Upper lobe of left lung (tissue), 4 donors: ENCODE measurements around the gene ZSCAN10.

ENCODE experiments used
- CTCF ChIP-seq, 6 experiments: fragments of 450-650 bp in 4 of 6; fragments of 200-600 bp in 2 of 6; sonication (generic) in 2 of 6; IDR thresholded peaks; one replicate each; pipeline ENCODE4 v1.5.1; 2016 to 2019; ENCODE audit warnings: antibody characterized with exemption in 6 of 6
- POLR2AphosphoS5 ChIP-seq, 2 donors: sonication (generic); formaldehyde crosslinking; IDR thresholded peaks; one replicate each; pipeline ENCODE4 v1.5.1; 2017; ENCODE audit warnings: antibody characterized with exemption in 2 of 2

- TF ChIP-seq CTCF (IDR thresholded peaks at IDR 0.05), result no peak
- no peak for TF ChIP-seq POLR2AphosphoS5 (IDR thresholded peaks at IDR 0.05)
Observed at GRCh38 chr16:3122926-3123570, 24.0 kb upstream of the ZSCAN10 start.
